ENCODE data around the gene TMEM270.

TMEM270 gene

DNA sequence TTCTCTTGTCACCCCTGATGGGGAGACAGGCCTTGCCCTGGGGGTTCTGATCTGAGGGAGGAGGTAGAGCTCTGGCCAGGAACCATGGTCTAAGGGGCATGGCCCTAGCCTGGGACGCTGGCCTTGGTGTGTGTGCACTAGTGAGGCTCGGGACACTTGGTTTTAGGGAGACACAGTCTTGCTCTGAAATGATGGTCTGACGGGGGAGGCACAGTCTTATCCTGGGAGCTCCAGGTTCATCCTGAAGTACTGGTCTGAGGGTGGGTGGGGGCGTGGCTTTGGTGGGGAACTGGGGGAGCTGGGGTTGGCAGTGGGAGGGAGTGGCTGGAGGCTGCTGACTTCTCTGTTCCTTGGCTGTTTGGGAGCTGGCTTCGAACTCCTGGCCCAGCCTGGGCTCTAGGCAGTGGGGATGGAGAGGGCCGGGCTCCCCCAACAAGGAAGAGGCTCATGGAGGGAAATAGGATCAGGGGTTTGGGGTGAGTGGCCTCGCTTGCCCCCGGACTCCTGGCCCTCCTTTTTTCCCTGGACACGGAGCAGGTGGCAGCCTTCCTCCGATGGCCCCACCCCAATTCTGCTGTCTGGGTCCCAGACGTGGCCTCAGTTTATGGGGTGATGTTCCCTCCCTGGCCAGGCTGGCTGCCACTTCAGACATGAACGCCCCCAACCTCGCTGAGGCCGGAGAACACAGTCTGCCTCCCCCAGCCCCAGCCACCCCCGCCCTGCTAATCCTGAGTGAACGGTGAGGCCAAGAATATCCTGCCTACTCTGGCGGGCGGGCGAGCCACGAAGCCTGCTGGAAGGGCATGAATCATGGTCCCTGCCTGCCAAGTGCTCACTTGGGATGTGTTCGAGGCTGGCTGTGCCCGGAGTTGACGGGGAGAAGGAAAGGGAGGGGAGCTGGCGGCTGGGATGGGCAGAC is 43.5 kb downstream of the TMEM270 start:
- TF ChIP-seq GATA1 (IDR thresholded peaks at IDR 0.05; ENCODE audit: low read depth, low read length) = no peak
- no peak for TF ChIP-seq POLR2A (IDR thresholded peaks at IDR 0.05; ENCODE audit: low read length)
- no peak for DNase-seq

DNA sequence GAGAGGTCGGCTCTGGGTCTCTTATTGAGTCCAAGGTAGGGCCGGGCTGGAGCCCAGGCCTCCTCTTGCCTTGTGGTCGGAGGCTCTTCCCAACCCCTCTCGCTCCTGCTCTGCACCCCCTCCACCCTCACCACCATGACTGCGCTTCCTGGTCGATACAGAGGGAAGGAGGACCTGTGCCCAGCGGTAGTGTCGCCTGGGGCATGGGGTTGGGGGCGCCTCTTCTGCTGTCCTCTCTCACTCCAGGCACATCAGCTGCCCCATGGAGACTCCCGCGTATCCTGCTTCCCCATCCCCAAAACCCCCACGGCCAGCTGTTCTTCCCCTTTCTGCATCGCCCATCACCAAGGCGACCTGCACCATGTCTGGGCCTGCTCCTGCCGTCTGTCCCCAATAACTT is 44.4 kb downstream of the TMEM270 start:
- TF ChIP-seq GATA1 (IDR thresholded peaks at IDR 0.05; ENCODE audit: low read depth, low read length) = no peak
- no peak for TF ChIP-seq POLR2A (IDR thresholded peaks at IDR 0.05; ENCODE audit: low read length)
- no peak for DNase-seq

DNA sequence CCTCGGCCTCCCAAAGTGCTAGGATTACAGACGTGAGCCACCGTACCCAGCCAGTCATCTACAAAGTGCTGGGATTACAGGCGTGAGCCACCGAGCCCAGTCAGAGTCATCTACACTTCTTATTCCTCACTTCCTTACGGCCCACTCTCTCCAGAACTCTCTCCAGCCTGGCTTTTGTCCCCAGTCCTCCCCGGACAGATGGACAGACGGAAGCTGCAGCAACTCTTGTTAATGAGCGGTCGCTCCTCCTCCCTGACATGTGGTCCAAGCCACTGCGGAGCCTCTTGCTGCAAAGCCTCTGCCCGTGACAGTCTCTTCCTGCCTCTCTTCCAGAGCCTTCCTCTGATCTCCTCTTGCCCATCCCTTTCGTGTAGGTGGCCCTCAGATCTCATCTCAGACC is 45.9 kb downstream of the TMEM270 start:
- no peak for DNase-seq
- TF ChIP-seq GATA1 (IDR thresholded peaks at IDR 0.05; ENCODE audit: low read depth, low read length) = no peak
- TF ChIP-seq POLR2A (IDR thresholded peaks at IDR 0.05; ENCODE audit: low read length) = no peak

DNA sequence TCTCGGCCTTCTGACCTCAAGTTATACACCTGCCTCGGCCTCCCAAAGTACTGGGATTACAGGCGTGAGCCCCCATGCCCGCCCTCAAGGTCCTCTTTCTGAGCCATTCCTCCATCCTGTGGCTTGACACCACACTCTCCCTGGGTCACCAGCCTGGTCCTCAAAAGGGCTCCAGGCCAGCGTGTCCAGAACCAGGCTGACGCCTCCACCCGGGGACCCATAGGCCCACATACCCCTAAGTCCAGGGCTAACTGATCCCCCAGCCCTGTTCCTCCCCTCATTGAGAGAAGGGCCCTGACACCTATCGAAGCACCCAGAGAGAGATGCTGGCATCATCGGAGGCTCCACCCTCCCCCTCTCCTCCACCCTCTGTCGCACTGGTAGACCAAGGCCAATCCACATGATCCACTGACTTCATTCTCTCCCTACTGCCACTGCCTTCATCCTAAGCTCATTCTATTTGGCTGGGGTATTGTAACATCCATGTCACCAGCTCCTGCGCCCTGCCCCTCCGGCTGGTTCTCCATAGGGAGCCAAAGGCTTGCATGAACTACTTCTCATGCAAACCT is 46.7 kb downstream of the TMEM270 start:
- peak in 1 of 2 experiments; percentile 40 for DNase-seq
- no peak for TF ChIP-seq POLR2A (IDR thresholded peaks at IDR 0.05; ENCODE audit: low read length)
- no peak for TF ChIP-seq GATA1 (IDR thresholded peaks at IDR 0.05; ENCODE audit: low read depth, low read length)

DNA sequence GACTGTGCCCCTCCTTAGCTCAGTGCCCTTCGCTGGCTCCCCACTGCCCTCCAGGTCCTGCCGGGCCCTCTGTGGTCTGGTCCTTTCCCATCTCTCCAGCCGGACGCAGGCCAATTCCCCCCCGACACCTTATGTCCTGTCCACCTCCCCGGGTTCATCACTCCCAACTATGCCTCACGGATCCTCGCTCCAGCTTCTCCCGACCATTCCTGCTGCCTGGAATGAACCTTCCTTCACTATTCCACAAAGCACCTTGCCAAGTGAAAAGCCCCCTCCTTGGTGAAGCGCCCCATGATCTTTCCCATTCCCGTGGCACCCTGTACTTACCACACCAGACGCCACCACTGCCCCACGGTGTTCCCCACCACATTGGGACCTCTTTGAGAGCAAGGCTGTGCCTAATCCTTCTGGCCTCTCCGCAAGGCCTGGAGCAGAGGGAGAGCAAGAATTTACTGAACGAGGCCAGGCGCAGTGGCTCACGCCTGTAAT is 47.2 kb downstream of the TMEM270 start:
- TF ChIP-seq GATA1 (IDR thresholded peaks at IDR 0.05; ENCODE audit: low read depth, low read length) = no peak
- no peak for TF ChIP-seq POLR2A (IDR thresholded peaks at IDR 0.05; ENCODE audit: low read length)
- DNase-seq = no peak

DNA sequence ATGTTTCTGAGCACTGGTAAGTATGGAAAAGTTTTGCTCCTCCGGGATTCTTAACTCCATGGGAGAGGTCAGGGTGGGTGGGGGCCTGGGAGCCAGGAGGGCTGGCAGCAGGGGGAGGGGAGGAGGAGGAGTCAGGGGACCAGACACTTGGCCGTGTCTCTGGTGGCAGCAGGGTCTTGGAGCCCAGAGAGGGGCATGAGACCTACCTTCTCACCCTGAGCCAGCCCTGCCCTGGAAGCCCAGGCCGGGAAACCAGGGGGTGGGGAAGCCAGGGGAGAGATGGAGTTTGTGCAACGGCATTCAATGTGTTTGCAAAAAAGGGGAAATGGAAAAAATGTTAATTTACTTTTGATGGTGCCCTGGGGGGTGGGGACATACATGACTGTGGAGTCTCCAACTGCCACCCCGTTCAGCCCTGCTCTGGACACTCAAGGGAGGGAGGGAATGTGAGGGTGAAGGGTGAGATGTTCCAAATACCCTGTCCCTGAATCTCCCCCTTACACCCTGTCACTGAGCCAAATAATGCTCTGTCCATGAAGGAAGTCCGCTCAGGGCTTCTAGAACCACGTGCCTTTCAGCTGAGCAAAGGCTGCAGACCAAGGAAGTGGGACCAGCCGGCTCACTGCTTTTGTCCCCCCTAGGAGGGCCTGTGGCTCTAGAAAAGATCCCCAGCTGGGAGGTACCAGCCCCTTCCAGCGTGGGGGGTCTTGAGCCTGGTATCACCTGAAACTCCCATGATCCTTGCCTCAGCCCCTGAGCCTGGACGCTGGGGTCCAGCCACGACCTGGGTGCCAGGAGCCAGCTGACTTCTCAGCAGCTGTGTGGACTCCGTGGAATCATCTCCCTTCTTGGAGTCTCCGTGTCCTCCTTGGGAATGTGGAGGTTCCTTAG is 48.3 kb downstream of the TMEM270 start:
- no peak for DNase-seq
- TF ChIP-seq GATA1 (IDR thresholded peaks at IDR 0.05; ENCODE audit: low read depth, low read length) (no peak), POLR2A (IDR thresholded peaks at IDR 0.05; ENCODE audit: low read length) (no peak)

DNA sequence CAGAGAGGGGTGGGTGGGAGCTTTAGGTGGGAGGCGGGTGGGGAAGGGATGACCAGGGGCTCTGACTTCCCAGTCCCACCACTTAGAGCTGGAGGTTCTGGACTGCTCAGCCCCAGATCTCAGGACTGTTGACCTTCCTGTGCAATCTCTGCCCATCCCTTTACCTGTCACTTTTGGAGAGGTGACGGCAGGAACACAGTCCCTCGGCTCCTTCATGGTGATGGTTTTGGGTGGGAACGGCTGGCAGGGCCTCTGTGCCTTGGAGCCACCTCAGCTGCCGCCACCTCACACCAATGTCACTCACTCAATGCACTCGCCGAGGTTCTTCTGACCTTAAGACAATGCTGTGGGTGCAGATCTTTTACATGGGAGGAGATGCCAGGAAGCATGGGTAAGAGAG is 49.0 kb downstream of the TMEM270 start:
- TF ChIP-seq GATA1 (IDR thresholded peaks at IDR 0.05; ENCODE audit: low read depth, low read length) (no peak), POLR2A (IDR thresholded peaks at IDR 0.05; ENCODE audit: low read length) (no peak)
- DNase-seq = no peak

DNA sequence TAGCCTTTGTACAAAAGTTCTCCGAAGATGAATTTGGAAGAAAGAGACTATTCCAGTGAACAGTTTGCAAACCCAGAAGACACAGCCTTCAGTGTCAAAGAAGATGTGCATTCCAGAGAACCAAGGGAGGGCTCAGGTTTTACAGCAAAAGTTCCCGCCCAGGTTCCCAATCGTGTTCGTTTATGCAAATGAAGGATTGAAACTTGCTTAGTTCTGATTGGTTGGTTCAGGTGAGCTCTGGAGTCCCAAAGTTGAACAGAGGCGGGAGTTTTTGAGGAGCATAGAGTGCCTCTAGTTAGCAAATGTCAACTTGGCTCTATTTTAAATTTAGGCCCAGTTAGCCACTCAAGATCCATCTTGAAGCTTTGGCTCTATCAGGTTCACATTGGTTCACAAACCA is 51.3 kb downstream of the TMEM270 start:
- no peak for TF ChIP-seq GATA1 (IDR thresholded peaks at IDR 0.05; ENCODE audit: low read depth, low read length)
- TF ChIP-seq POLR2A (IDR thresholded peaks at IDR 0.05; ENCODE audit: low read length) = no peak
- no peak for DNase-seq

All from erythroblast (primary cell).